ENCODE measurements around the gene GALM.
A peak's percentile ranks its signal among the peaks of the same experiment; 100 is the strongest.
"Not testable (repeated sequence)": the region's sequence is repeated elsewhere in the genome, so short reads cannot be mapped to it uniquely, and the experiment has no call there.

GALM gene

GRCh38 chr2:38743672-38744398, 77.9 kb downstream of the GALM start:
- no peak for FAIRE-seq

GRCh38 chr2:38744399-38744780, 78.5 kb downstream of the GALM start:
- FAIRE-seq: no peak

DNA sequence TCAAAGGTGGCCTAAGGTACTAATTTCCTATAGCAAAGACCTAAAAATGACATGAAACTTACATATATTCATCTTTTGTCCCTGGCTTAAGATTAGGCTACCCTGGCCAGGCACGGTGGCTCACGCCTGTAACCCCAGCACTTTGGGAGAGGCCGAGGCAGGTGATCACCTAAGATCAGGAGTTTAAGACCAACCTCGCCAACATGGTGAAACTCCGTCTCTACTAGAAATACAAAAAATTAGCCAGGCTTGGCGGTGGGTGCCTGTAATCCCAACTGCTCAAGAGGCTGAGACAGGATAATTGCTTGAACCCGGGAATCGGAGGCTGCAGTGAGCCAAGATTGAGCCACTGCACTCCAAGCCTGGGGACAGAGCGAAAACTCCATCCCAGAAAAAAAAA, 79.4 kb downstream of the GALM start:
- no peak for FAIRE-seq

DNA sequence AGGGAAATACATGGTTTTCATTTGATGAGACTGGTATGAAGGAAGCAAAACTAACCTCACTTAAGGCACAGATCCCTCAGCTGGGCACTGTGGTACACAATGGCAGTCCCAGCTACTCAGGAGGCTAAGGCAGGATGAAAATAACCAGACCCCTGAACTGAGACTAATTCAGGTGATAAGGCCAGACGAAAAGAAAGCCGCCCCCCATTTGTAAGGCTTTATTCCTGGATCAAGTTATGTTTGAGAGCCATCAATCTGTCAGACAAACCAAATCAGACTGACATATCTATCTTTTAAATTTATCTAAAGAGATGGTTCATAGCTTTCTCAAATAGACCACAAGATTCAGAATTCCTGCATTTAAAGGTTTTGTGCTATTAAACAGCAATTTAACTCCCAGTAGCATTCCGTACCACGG, 81.1 kb downstream of the GALM start:
- no peak for FAIRE-seq

GRCh38 chr2:38747819-38748218, 81.9 kb downstream of the GALM start:
- FAIRE-seq: no peak

- FAIRE-seq: no peak
These were observed 82.5 kb downstream of the GALM start for GRCh38 chr2:38748391-38748790.

DNA sequence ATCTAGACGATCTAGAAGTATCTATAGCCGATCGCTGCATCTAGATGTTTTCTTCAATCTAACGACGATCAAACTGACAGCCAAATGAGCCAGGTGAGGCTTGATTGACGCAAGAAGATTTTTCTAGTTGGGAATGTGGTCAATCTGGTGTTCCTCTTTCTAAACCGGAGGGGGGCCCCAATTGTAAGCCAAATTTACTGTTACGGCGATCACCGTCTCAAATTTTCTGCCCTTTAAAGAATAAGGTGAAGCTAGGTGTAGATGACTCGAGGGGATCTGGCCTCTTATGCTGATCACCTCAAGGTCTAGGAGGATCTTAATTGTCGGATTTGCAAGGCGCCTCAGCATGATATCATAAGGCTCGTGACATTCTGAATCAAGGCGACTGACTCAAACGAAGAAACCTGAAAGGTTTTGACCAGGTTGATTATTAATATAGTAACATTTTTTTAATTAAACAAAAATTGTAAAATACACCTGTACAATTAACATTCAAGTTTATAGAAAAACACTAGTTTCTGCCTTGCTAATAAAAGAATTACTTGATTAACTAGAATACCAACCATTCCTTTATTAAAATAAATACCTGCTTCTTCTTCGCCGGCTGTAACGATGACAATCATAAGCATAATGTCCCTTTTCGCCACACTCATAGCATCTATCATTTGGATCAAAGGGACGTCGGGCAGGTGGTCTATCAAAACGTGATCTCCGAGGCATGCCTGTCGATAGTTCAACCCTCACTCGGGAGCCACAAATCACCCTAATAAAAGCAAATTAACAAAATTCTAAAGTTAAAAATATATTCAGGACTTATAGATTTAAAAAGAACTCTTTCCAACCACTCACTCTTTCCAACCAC, 83.3 kb downstream of the GALM start:
- FAIRE-seq: no peak

GRCh38 chr2:38750011-38750890, 84.3 kb downstream of the GALM start:
- FAIRE-seq: no peak

GRCh38 chr2:38750891-38751595, 85.1 kb downstream of the GALM start, which contains the start of gene SRSF7:
SRSF7 (minus strand) TSS chr2:38751361; CDS start chr2:38751256, 105 bp downstream.
- FAIRE-seq: peak; percentile 88

- FAIRE-seq: no peak
These were observed 85.9 kb downstream of the GALM start for GRCh38 chr2:38751596-38752410.

GRCh38 chr2:38754049-38754448, 88.1 kb downstream of the GALM start:
- no peak for FAIRE-seq

DNA sequence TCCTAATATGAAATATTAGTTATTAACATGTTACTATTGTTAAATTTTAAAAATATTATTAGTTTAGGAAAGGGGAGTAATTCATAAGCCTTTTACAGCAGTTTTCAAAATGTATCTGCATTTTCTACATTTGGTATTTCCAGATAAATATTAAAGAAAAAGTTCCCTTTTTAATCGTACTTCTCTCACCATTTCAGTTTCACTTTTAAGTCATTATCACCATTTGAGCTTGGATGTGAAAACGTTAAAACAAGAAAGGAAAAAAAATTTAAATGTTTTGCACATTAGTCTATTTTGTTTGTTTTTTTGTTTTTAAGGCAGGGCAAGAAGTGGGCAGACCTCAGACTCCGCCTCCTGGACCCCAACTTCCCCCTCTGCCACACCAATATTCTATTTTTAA, 88.6 kb downstream of the GALM start:
- FAIRE-seq: no peak

- not testable (repeated sequence) for FAIRE-seq
These were observed 90.0 kb downstream of the GALM start for GRCh38 chr2:38755891-38756290.

DNA sequence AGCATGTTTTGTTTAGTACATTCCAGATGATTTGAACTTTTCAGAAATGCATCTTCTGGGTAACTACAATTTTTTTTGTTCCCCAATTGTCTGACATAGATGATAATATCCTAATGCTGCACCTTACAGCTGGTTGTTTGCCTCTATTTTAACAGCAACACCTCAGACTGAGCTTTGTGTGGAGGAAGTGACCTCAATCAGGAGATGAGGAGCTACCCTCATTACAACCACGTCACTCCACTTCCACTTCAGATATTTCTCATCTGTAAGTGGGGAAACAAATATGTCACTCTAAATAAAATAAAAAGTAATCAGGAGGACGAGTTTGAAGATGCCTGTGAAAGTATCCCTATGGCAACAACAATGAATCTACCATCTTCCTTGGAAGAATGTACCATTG, 97.3 kb downstream of the GALM start:
- no peak for FAIRE-seq

DNA sequence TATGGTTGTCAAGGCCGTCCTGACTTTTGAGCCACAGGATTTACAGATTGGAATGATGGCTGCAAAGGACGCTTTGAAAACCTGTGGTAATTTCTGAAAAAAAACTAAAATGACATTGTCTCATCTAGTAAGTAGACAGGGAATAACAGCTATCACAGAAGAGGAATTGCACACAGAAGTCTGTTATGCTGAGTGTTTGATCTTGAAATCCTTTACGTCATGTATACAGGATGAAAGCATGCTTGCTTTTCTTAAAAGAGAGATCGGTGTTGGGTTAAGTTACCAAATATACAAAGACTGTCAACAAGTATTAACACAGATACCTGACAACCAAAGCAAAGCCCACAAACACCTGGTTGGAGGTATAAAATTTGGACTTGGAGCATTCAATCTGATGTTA, 97.8 kb downstream of the GALM start:
- FAIRE-seq: no peak

- FAIRE-seq: no peak
These were observed 99.2 kb downstream of the GALM start for GRCh38 chr2:38765149-38765548.

GRCh38 chr2:38765551-38765950, 99.6 kb downstream of the GALM start:
- FAIRE-seq: no peak

GRCh38 chr2:38771632-38772031, 105.7 kb downstream of the GALM start:
- no peak for FAIRE-seq

DNA sequence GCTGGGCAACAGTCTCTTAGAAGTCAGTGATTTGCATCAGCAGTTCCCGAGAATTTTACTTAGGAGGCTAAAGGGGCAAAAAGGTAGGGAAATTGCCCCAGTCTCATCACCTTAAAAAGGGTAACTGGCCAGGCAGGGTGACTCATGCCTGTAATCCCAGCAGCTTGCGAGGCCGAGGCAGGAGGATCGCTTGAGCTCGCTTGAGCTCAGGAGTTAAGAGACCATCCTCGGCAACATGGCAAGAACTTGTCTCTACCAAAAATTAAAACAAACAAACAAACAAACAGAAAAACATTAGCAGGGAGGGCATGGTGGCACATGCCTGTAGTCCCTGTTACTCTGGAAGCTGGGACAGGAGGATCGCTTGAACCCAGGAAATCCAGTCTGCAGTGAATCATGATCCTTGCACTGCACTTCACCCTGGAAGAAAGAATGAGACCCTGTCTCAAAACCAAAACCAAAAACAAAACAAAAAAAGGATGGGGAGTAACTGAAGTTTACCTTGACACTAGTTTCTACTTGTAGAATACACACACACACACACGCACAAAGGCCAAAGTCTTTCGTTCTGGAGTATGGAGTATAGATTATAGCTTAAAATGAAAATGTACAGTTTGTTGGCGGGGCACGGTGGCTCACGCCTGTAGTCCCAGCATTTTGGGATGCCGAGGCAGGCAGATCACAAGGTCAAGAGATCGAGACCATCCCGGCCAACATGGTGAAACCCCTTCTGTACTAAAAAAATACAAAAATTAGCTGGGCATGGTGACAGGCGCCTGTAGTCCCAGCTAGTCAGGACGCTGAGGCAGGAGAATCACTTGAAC, 109.4 kb downstream of the GALM start:
- no peak for FAIRE-seq

GRCh38 chr2:38775921-38776225, 110.0 kb downstream of the GALM start:
- FAIRE-seq: no peak

DNA sequence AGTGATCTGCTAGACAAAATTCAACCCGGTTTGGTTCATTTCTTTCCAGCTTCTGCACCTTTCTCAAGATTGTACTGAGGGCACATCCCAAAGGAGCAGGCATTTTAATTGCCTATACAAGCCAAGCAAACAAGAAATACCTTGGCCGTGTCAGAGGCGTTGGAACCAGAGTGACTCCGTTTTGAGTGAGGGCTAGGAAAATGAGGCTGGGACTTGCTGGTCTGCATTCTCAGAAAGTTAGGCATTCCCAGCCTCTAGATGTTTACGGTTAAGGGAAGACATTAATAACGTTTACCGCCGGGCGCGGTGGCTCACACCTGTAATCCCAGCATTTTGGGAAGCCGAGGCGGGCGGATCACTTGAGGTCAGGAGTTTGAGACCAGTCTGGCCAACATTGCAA, 110.6 kb downstream of the GALM start:
- FAIRE-seq: no peak
